Neural cell (in vitro differentiated cells): Measurements from ENCODE around the gene GBE1. TPM values are rescaled to one million over a fixed set of nuclear protein-coding genes. Genes with fewer than 3 reads are reported as not detected.
"Not testable (repeated sequence)": the region's sequence is repeated elsewhere in the genome, so short reads cannot be mapped to it uniquely, and the experiment has no call there.

Experiments used
- H2AFZ ChIP-seq: fragments of 200-600, 300-800 bp; sonication (generic), shearing (Covaris generic); 2 replicates; pipeline ENCODE4 v1.6.0; 2014; ENCODE audit warnings: low read depth, mild to moderate bottlenecking, antibody characterized with exemption, low read length, moderate library complexity
- H3F3A ChIP-seq: fragments of 200-600 bp; shearing (Covaris generic); 2 replicates; pipeline ENCODE4 v1.6.1; 2016; ENCODE audit warnings: mild to moderate bottlenecking, moderate library complexity, mixed read lengths, antibody characterized with exemption, low read length; ENCODE audit not compliant: insufficient read depth, poor library complexity, severe bottlenecking
- H3K27ac ChIP-seq: fragments of 200-600, 300-800 bp; sonication (generic), shearing (Covaris generic); 2 replicates; pipeline ENCODE4 v1.5.1; 2014; ENCODE audit warnings: mild to moderate bottlenecking, low read length, moderate library complexity
- H3K27me3 ChIP-seq: fragments of 300-800, 200-600 bp; sonication (generic), shearing (Covaris generic); 2 replicates; pipeline ENCODE4 v1.6.0; 2014; ENCODE audit warnings: mild to moderate bottlenecking, low read depth, low read length, moderate library complexity; ENCODE audit not compliant: insufficient read depth
- H3K36me3 ChIP-seq: fragments of 300-800, 200-600 bp; sonication (generic), shearing (Covaris generic); 2 replicates; pipeline ENCODE4 v1.5.1; 2014; ENCODE audit warnings: mild to moderate bottlenecking, antibody characterized with exemption, low read length, moderate library complexity; ENCODE audit not compliant: insufficient read depth
- H3K4me2 ChIP-seq: fragments of 300-800, 200-600 bp; sonication (generic), shearing (Covaris generic); 2 replicates; pipeline ENCODE4 v1.6.0; 2014; ENCODE audit warnings: mild to moderate bottlenecking, low read length
- H3K4me3 ChIP-seq: fragments of 300-800, 200-600 bp; sonication (generic), shearing (Covaris generic); 2 replicates; pipeline ENCODE4 v1.5.1; 2014; ENCODE audit warnings: mild to moderate bottlenecking, low read length, moderate library complexity
- H3K79me2 ChIP-seq: fragments of 200-600 bp; shearing (Covaris generic); replicated peaks from 2 replicates; pipeline ENCODE4 v1.6.0; 2014; ENCODE audit warnings: mild to moderate bottlenecking, low read length, moderate library complexity; ENCODE audit not compliant: insufficient read depth
- H3K9ac ChIP-seq: fragments of 300-800, 200-600 bp; sonication (generic), shearing (Covaris generic); 2 replicates; pipeline ENCODE4 v1.6.1; 2016; ENCODE audit warnings: mild to moderate bottlenecking, low read length, mixed read lengths
- H3K9me2 ChIP-seq: fragments of 200-600 bp; shearing (Covaris generic); 2 replicates; pipeline ENCODE4 v1.6.1; 2016; ENCODE audit warnings: mild to moderate bottlenecking, low read length, mixed read lengths; ENCODE audit not compliant: insufficient read depth
- H3K9me3 ChIP-seq: fragments of 200-600, 300-800 bp; sonication (generic), shearing (Covaris generic); 2 replicates; pipeline ENCODE4 v1.6.1; 2016; ENCODE audit warnings: mild to moderate bottlenecking, mixed run types, low read length, moderate library complexity, mixed read lengths
- H4K20me1 ChIP-seq: fragments of 200-600 bp; shearing (Covaris generic); 2 replicates; pipeline ENCODE4 v1.6.1; 2016; ENCODE audit warnings: mild to moderate bottlenecking, mixed run types; ENCODE audit not compliant: insufficient read depth
- EP300 ChIP-seq: fragments of 450-650 bp; conservative IDR thresholded peaks from 2 replicates; pipeline ENCODE4 v1.6.1; 2014; ENCODE audit warnings: antibody characterized with exemption, mild to moderate bottlenecking, moderate library complexity; ENCODE audit not compliant: poor library complexity, severe bottlenecking
- EZH2 ChIP-seq: fragments of 200-600, 300-800 bp; shearing (Covaris generic), sonication (generic); IDR thresholded peaks from 2 replicates; pipeline ENCODE4 v1.6.1; 2014; ENCODE audit warnings: antibody characterized with exemption, low read length, borderline replicate concordance, mild to moderate bottlenecking; ENCODE audit not compliant: insufficient read depth, poor library complexity, severe bottlenecking
- MXI1 ChIP-seq: fragments of 450-650 bp; conservative IDR thresholded peaks from 2 replicates; pipeline ENCODE4 v1.6.1; 2014; ENCODE audit warnings: antibody characterized with exemption, mild to moderate bottlenecking; ENCODE audit not compliant: poor library complexity, severe bottlenecking
- POLR2AphosphoS5 ChIP-seq: IDR thresholded peaks from 2 replicates; pipeline ENCODE4 v1.6.1; 2012
- RAD21 ChIP-seq: fragments of 450-650 bp; conservative IDR thresholded peaks from 2 replicates; pipeline ENCODE4 v1.6.1; 2014; ENCODE audit warnings: antibody characterized with exemption, mild to moderate bottlenecking, moderate library complexity
- REST ChIP-seq: IDR thresholded peaks from 2 replicates; pipeline ENCODE4 v1.6.1; 2012; ENCODE audit warnings: borderline replicate concordance
- SMC3 ChIP-seq: fragments of 450-650 bp; conservative IDR thresholded peaks from 2 replicates; pipeline ENCODE4 v1.6.1; 2014; ENCODE audit warnings: antibody characterized with exemption, mild to moderate bottlenecking, moderate library complexity; ENCODE audit not compliant: poor library complexity
- TAF1 ChIP-seq: IDR thresholded peaks from 2 replicates; pipeline ENCODE4 v1.6.1; 2012; ENCODE audit warnings: low read depth
- polyA plus RNA-seq: library from polyadenylated mRNA; depleted of rRNA; stranded (reverse); fragments of >200 nt; gene quantifications from 2 replicates; pipeline ENCODE4 v1.2.3, GENCODE V29; 2014
- TF ChIP-seq, protein P1 (sequence below): fragments of 450-650 bp; IDR thresholded peaks from 2 replicates; pipeline ENCODE4 v1.5.1; 2014; ENCODE audit warnings: antibody characterized with exemption, mild to moderate bottlenecking, moderate library complexity; ENCODE audit not compliant: poor library complexity, severe bottlenecking

Gene GBE1
- polyA plus RNA-seq, 1 donor from 2014 or later, result 2.4 TPM

DNA sequence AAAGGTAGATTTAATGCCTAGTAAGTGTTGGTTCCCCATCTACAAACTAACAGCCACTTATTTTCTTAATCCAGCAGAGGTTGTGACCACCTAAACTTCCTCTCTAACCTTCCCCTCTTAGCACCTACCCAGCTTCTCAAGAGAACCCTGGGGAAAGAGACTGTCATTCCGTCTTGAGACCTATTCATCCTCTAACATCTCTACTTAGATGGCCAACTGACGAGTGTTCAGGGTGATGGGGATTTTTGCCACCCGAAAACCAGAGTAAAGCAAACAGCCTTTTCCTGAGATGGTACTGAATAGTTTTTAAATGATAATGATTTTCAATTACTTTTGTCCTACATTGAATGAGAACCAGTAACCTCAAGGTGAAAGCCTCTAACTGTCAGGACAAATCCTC lies 9.3 kb upstream of the GBE1 start:
- no peaks in the 10 kb centered on the region for H3K36me3 ChIP-seq
- H3K4me2 ChIP-seq, result no peak overlapping the region
- no peaks in the 10 kb centered on the region for H3K79me2 ChIP-seq
- no peaks in the 10 kb centered on the region for H3K9me2 ChIP-seq
- no peaks in the 10 kb centered on the region for H3K9me3 ChIP-seq
- no peak overlapping the region for H3K4me3 ChIP-seq
- no peak overlapping the region for H2AFZ ChIP-seq
- no peaks in the 10 kb centered on the region for H3F3A ChIP-seq
- no peak for TF ChIP-seq REST
- TF ChIP-seq EP300, result no peak
- no peak for TF ChIP-seq MXI1
- H3K27ac ChIP-seq, result no peak overlapping the region
- no peaks in the 10 kb centered on the region for H3K27me3 ChIP-seq
- H3K9ac ChIP-seq, result no peak overlapping the region
- H4K20me1 ChIP-seq, result no peaks in the 10 kb centered on the region

DNA sequence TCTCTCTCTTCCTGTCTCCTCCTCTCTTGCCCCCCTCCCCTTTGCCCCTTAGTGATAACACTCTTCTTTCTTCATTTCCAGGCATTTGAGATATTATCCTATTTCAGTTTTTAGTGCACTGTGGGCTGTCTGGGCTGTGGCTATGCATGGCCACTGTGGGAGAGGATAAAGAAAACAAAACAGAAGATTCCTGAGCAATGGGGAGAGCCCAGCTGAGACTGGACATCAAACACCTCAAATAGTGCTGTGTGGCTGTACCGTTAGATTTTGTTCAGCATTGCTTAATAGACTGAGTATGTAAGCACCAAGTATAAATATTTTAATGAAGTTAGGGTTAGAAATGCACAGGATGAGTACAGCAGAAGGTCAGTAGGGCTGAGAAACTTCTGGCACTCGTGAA lies 7.9 kb upstream of the GBE1 start:
- no peak overlapping the region for H3K9ac ChIP-seq
- TF ChIP-seq POLR2AphosphoS5 (no peak), SMC3 (no peak), TAF1 (no peak), MXI1 (no peak), REST (no peak), RAD21 (no peak), EP300 (no peak), EZH2 (no peak)
- TF ChIP-seq, protein P1, sequence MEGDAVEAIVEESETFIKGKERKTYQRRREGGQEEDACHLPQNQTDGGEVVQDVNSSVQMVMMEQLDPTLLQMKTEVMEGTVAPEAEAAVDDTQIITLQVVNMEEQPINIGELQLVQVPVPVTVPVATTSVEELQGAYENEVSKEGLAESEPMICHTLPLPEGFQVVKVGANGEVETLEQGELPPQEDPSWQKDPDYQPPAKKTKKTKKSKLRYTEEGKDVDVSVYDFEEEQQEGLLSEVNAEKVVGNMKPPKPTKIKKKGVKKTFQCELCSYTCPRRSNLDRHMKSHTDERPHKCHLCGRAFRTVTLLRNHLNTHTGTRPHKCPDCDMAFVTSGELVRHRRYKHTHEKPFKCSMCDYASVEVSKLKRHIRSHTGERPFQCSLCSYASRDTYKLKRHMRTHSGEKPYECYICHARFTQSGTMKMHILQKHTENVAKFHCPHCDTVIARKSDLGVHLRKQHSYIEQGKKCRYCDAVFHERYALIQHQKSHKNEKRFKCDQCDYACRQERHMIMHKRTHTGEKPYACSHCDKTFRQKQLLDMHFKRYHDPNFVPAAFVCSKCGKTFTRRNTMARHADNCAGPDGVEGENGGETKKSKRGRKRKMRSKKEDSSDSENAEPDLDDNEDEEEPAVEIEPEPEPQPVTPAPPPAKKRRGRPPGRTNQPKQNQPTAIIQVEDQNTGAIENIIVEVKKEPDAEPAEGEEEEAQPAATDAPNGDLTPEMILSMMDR, result no peak
- H3K4me2 ChIP-seq, result no peak overlapping the region
- H3F3A ChIP-seq, result no peaks in the 10 kb centered on the region
- H3K9me3 ChIP-seq, result no peaks in the 10 kb centered on the region
- no peak overlapping the region for H3K4me3 ChIP-seq
- H2AFZ ChIP-seq, result no peak overlapping the region
- H4K20me1 ChIP-seq, result no peaks in the 10 kb centered on the region
- H3K79me2 ChIP-seq, result no peaks in the 10 kb centered on the region
- no peaks in the 10 kb centered on the region for H3K27me3 ChIP-seq
- no peaks in the 10 kb centered on the region for H3K36me3 ChIP-seq
- H3K9me2 ChIP-seq, result no peaks in the 10 kb centered on the region
- no peak overlapping the region for H3K27ac ChIP-seq

- H3K27me3 ChIP-seq, H3F3A ChIP-seq, H3K27ac ChIP-seq, H3K4me2 ChIP-seq, H3K9me3 ChIP-seq, H2AFZ ChIP-seq, H3K9ac ChIP-seq, H3K36me3 ChIP-seq, H3K9me2 ChIP-seq, H4K20me1 ChIP-seq, H3K79me2 ChIP-seq, H3K4me3 ChIP-seq: not testable (repeated sequence)
Observed at GRCh38 chr3:81767250-81767859, 5.9 kb upstream of the GBE1 start.
